Astrocyte (in vitro differentiated cells and primary cell): Measurements from ENCODE around the gene CCDC9. TPM values are rescaled to one million over a fixed set of nuclear protein-coding genes. Genes with fewer than 3 reads are reported as not detected.

ENCODE experiments used
- DNase-seq: peaks from one replicate; pipeline ENCODE4 v3.0.0-alpha.2; 2010; ENCODE audit warnings: low read depth
- FAIRE-seq: peaks from 2 replicates; lab custom pipeline; 2011; peaks lifted over from hg19 to GRCh38; lab: Jason Lieb, UNC
- H2AFZ ChIP-seq: 2 replicates; pipeline ENCODE4 v1.6.0; 2012; ENCODE audit warnings: low read depth, low read length, inconsistent platforms
- H3K27ac ChIP-seq: 2 replicates; pipeline ENCODE4 v1.5.1; 2011; ENCODE audit warnings: low read depth, low read length, inconsistent platforms
- H3K27me3 ChIP-seq: 2 replicates; pipeline ENCODE4 v1.6.0; 2011; ENCODE audit warnings: low read length, inconsistent platforms; ENCODE audit not compliant: insufficient read depth
- H3K36me3 ChIP-seq: 2 replicates; pipeline ENCODE4 v1.5.1; 2011; ENCODE audit warnings: low read length, inconsistent platforms; ENCODE audit not compliant: insufficient read depth
- H3K4me1 ChIP-seq: 2 replicates; pipeline ENCODE4 v1.5.1; 2011; ENCODE audit warnings: low read length, inconsistent platforms; ENCODE audit not compliant: insufficient read depth
- H3K4me2 ChIP-seq: 2 replicates; pipeline ENCODE4 v1.6.0; 2012; ENCODE audit warnings: low read length, inconsistent platforms
- H3K4me3 ChIP-seq: 2 replicates; pipeline ENCODE4 v1.5.1; 2011; ENCODE audit warnings: low read depth, mild to moderate bottlenecking, low read length, inconsistent platforms; ENCODE audit not compliant: insufficient read depth
- H3K79me2 ChIP-seq: 2 replicates; pipeline ENCODE4 v1.6.0; 2012; ENCODE audit warnings: mild to moderate bottlenecking, low read length, inconsistent platforms; ENCODE audit not compliant: insufficient read depth
- H3K9ac ChIP-seq: 2 replicates; pipeline ENCODE4 v1.6.0; 2012; ENCODE audit warnings: mild to moderate bottlenecking, low read length, inconsistent platforms
- H3K9me3 ChIP-seq: 2 replicates; pipeline ENCODE4 v1.5.1; 2012; ENCODE audit warnings: low read depth, mild to moderate bottlenecking, low read length, inconsistent platforms; ENCODE audit not compliant: insufficient read depth
- H4K20me1 ChIP-seq: 2 replicates; pipeline ENCODE4 v1.6.0; 2012; ENCODE audit warnings: low read length, inconsistent platforms; ENCODE audit not compliant: insufficient read depth
- H3K27ac Mint-ChIP-seq: one replicate; pipeline ENCODE4 v1.8.0; 2021; ENCODE audit warnings: mild to moderate bottlenecking, mixed read lengths; ENCODE audit not compliant: unreplicated experiment
- H3K27me3 Mint-ChIP-seq: one replicate; pipeline ENCODE4 v1.8.0; 2021; ENCODE audit warnings: low read depth, mixed read lengths; ENCODE audit not compliant: unreplicated experiment
- H3K36me3 Mint-ChIP-seq: one replicate; pipeline ENCODE4 v1.8.0; 2021; ENCODE audit warnings: low read depth, mixed read lengths; ENCODE audit not compliant: unreplicated experiment
- H3K4me1 Mint-ChIP-seq: one replicate; pipeline ENCODE4 v1.8.0; 2021; ENCODE audit warnings: low read depth, mixed read lengths; ENCODE audit not compliant: unreplicated experiment
- H3K4me3 Mint-ChIP-seq: one replicate; pipeline ENCODE4 v1.8.0; 2021; ENCODE audit warnings: mild to moderate bottlenecking, moderate library complexity, mixed read lengths; ENCODE audit not compliant: unreplicated experiment
- H3K9me3 Mint-ChIP-seq: one replicate; pipeline ENCODE4 v1.8.0; 2021; ENCODE audit warnings: mild to moderate bottlenecking, mixed read lengths; ENCODE audit not compliant: unreplicated experiment
- CTCF ChIP-seq: IDR thresholded peaks from 2 replicates; pipeline ENCODE4 v1.5.1; 2011; ENCODE audit warnings: low read depth, mild to moderate bottlenecking, inconsistent platforms, low read length, moderate library complexity; ENCODE audit not compliant: insufficient read depth
- EZH2 ChIP-seq: IDR thresholded peaks from 2 replicates; pipeline ENCODE4 v1.6.1; 2012; ENCODE audit warnings: mild to moderate bottlenecking, low read length, inconsistent platforms; ENCODE audit not compliant: insufficient read depth
- total RNA-seq: library from RNA; stranded (reverse); gene quantifications from 2 replicates; pipeline ENCODE4 v1.2.1, GENCODE V29; 2021

Gene CCDC9
- total RNA-seq, 1 donor from 2014 or later, result 44.6 TPM

GRCh38 chr19:47280183-47280797 lies 24.0 kb downstream of the CCDC9 start:
- Histone ChIP-seq H4K20me1 (peaks cover 29% of the 10 kb centered on the region), H3K9me3 (no peaks in the 10 kb centered on the region), H3K27me3 (no peaks in the 10 kb centered on the region), H3K9ac (no peak overlapping the region), H3K4me1 (peaks cover 12% of the 10 kb centered on the region), H3K4me2 (no peak overlapping the region), H3K79me2 (no peaks in the 10 kb centered on the region), H3K27ac (no peak overlapping the region), H3K4me3 (no peak overlapping the region), H3K36me3 (no peaks in the 10 kb centered on the region), H2AFZ (no peak overlapping the region)
- peaks cover 15% of the 10 kb centered on the region for H3K36me3 Mint-ChIP-seq
- FAIRE-seq (no peak), DNase-seq (no peak)
- no peaks in the 10 kb centered on the region for H3K27me3 Mint-ChIP-seq
- no peaks in the 10 kb centered on the region for H3K9me3 Mint-ChIP-seq
- H3K4me1 Mint-ChIP-seq, result peaks cover 10% of the 10 kb centered on the region
- H3K27ac Mint-ChIP-seq, result no peak overlapping the region
- TF ChIP-seq CTCF (peak; percentile 12), EZH2 (no peak)
- H3K4me3 Mint-ChIP-seq, result no peak overlapping the region

GRCh38 chr19:47283405-47284059 lies 27.2 kb downstream of the CCDC9 start:
- Histone ChIP-seq H3K27me3 (no peaks in the 10 kb centered on the region), H3K9me3 (no peaks in the 10 kb centered on the region), H3K27ac (no peak overlapping the region), H3K4me1 (no peaks in the 10 kb centered on the region), H3K4me3 (no peak overlapping the region), H3K9ac (no peak overlapping the region), H3K79me2 (no peaks in the 10 kb centered on the region), H3K36me3 (no peaks in the 10 kb centered on the region), H2AFZ (no peak overlapping the region), H3K4me2 (no peak overlapping the region), H4K20me1 (peaks cover 17% of the 10 kb centered on the region)
- Mint-ChIP-seq H3K27ac (no peak overlapping the region), H3K4me3 (no peak overlapping the region), H3K36me3 (peaks cover 9% of the 10 kb centered on the region), H3K9me3 (no peaks in the 10 kb centered on the region), H3K4me1 (peaks cover 2% of the 10 kb centered on the region), H3K27me3 (no peaks in the 10 kb centered on the region)
- DNase-seq (no peak), FAIRE-seq (no peak)
- TF ChIP-seq CTCF (no peak), EZH2 (no peak)

GRCh38 chr19:47284324-47284899 lies 28.1 kb downstream of the CCDC9 start:
- FAIRE-seq, result no peak
- no peaks in the 10 kb centered on the region for H3K27me3 Mint-ChIP-seq

More at GRCh38 chr19:47284324-47284899, 28.1 kb downstream of the CCDC9 start:
- Histone ChIP-seq H3K9me3 (no peaks in the 10 kb centered on the region), H3K4me2 (no peak overlapping the region), H3K4me1 (peaks cover 6% of the 10 kb centered on the region), H3K36me3 (no peaks in the 10 kb centered on the region), H3K4me3 (no peak overlapping the region), H3K27me3 (no peaks in the 10 kb centered on the region), H3K9ac (no peak overlapping the region), H4K20me1 (peaks cover 17% of the 10 kb centered on the region), H2AFZ (no peak overlapping the region), H3K27ac (no peak overlapping the region), H3K79me2 (no peaks in the 10 kb centered on the region)
- DNase-seq, result peak; percentile 11
- Mint-ChIP-seq H3K4me1 (peaks cover 8% of the 10 kb centered on the region), H3K9me3 (no peaks in the 10 kb centered on the region), H3K36me3 (peaks cover 8% of the 10 kb centered on the region), H3K27ac (no peak overlapping the region), H3K4me3 (no peak overlapping the region)
- TF ChIP-seq EZH2 (no peak), CTCF (peak; percentile 95)
